ENCODE results near the gene MVD. TPM values are rescaled to one million over a fixed set of nuclear protein-coding genes. Genes with fewer than 3 reads are reported as not detected.

Gene MVD
- polyA plus RNA-seq, 5 donors = 21.2 to 52.9 (median 28.6) TPM

- no peak for DNase-seq
Observed at GRCh38 chr16:88643644-88643932, 19.3 kb downstream of the MVD start.

- DNase-seq = no peak
Observed at GRCh38 chr16:88642881-88643643, 19.8 kb downstream of the MVD start.

GRCh38 chr16:88640498-88641247, 22.2 kb downstream of the MVD start:
- DNase-seq = no peak

- no peak for DNase-seq
Observed at GRCh38 chr16:88640039-88640495, 22.8 kb downstream of the MVD start.

- no peak for DNase-seq
Observed at GRCh38 chr16:88639231-88640038, 23.5 kb downstream of the MVD start.

- no peak for DNase-seq
Observed at GRCh38 chr16:88638323-88639230, 24.3 kb downstream of the MVD start, which contains the start of gene IL17C. Gene IL17C (plus strand): TSS chr16:88638572. CDS start chr16:88638642, 70 bp downstream.

GRCh38 chr16:88636488-88637265, 26.2 kb downstream of the MVD start:
- no peak for DNase-seq

- DNase-seq = no peak
Observed at GRCh38 chr16:88635671-88636319, 27.1 kb downstream of the MVD start.

- no peak for DNase-seq
Observed at GRCh38 chr16:88634994-88635670, 27.8 kb downstream of the MVD start.

- DNase-seq = no peak
Observed at GRCh38 chr16:88634141-88634993, 28.5 kb downstream of the MVD start.

- DNase-seq = no peak
Observed at GRCh38 chr16:88633684-88634140, 29.2 kb downstream of the MVD start.

GRCh38 chr16:88632587-88632930, 30.3 kb downstream of the MVD start:
- DNase-seq = no peak

- DNase-seq = no peak
Observed at GRCh38 chr16:88631920-88632586, 30.8 kb downstream of the MVD start.

GRCh38 chr16:88631384-88631783, 31.5 kb downstream of the MVD start:
- DNase-seq = no peak

- no peak for DNase-seq
Observed at GRCh38 chr16:88630941-88631340, 31.9 kb downstream of the MVD start.

- no peak for DNase-seq
Observed at GRCh38 chr16:88630433-88630832, 32.5 kb downstream of the MVD start.

- DNase-seq = no peak
Observed at GRCh38 chr16:88629835-88630234, 33.1 kb downstream of the MVD start.

GRCh38 chr16:88628512-88628974, 34.3 kb downstream of the MVD start:
- DNase-seq = no peak

Data from right lung (tissue), 5 donors.